ENCODE data around the gene PRMT7. TPM values are rescaled to one million over a fixed set of nuclear protein-coding genes. Genes with fewer than 3 reads are reported as not detected.

The PRMT7 gene
- total RNA-seq, 1 donor from 2014 or later, result 30.0 TPM

GRCh38 chr16:68350813-68351350 is 40.1 kb downstream of the PRMT7 start:
- intact Hi-C loops (cut with DNase I), result no loop called here
- Histone ChIP-seq H3K27me3 (no peaks in the 10 kb centered on the region), H3K36me3 (peaks cover 84% of the 10 kb centered on the region), H3K4me3 (no peak overlapping the region), H3K4me1 (peaks cover 8% of the 10 kb centered on the region), H3K27ac (no peak overlapping the region), H3K9me3 (no peaks in the 10 kb centered on the region)
- ATAC-seq (no peak), DNase-seq (no peak)
- TF ChIP-seq CTCF (IDR thresholded peaks at IDR 0.05), result no peak

DNA sequence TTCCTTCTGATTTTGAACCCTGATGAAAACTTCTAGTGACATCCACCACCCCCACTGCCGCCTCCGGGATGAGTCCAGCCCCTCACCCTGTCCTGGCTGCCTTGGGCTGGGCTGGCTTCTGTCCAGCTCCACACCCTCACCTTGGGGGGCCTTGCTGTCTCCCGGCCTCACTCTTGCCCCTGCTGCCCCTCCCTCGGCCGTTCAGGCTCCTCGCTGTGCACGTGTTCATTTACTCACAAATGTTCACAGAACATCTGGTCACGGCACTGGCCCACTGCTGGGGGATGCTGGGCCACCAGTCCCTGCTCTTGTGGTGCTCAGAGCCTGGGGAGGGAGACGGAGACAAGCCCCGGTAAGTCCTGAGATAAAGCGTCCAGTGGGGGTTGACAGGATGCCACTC is 40.6 kb downstream of the PRMT7 start:
- H3K4me3 ChIP-seq, result no peak overlapping the region
- TF ChIP-seq CTCF (IDR thresholded peaks at IDR 0.05), result no peak
- ATAC-seq (no peak), DNase-seq (no peak)
- peaks cover 11% of the 10 kb centered on the region for H3K4me1 ChIP-seq
- H3K9me3 ChIP-seq, result no peaks in the 10 kb centered on the region
- H3K36me3 ChIP-seq, result peaks cover 84% of the 10 kb centered on the region
- H3K27ac ChIP-seq, result no peak overlapping the region
- intact Hi-C loops (cut with DNase I), result no loop called here
- H3K27me3 ChIP-seq, result no peaks in the 10 kb centered on the region

- H3K4me3 ChIP-seq, result no peak overlapping the region
- no peak for TF ChIP-seq CTCF (IDR thresholded peaks at IDR 0.05)
- ATAC-seq, result peak; percentile 88
- no peaks in the 10 kb centered on the region for H3K27me3 ChIP-seq
- intact Hi-C loops (cut with DNase I), result no loop called here
- no peak for DNase-seq
- H3K9me3 ChIP-seq, result no peaks in the 10 kb centered on the region
- H3K27ac ChIP-seq, result no peak overlapping the region
- H3K36me3 ChIP-seq, result peaks cover 87% of the 10 kb centered on the region
- H3K4me1 ChIP-seq, result peaks cover 11% of the 10 kb centered on the region
Measured at GRCh38 chr16:68351991-68352431, 41.2 kb downstream of the PRMT7 start.

DNA sequence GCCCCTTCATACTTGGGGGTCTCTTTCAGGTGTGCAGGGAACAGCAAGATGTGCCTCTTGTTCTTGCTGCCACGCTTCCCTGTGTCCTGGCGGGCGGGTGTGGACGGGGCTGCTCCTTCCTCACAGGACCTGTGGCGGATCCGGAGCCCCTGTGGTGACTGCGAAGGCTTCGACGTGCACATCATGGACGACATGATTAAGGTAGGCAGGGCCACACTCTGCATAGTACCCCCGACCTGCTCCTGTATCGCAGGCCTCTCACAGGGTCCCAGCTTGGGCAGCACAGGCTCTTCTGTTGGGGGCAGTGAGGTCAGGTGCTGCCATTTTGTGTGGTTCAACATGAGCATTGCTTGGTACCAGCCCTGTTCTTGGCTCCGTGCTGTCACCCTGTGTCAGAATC is 42.5 kb downstream of the PRMT7 start:
- Histone ChIP-seq H3K27ac (no peak overlapping the region), H3K4me3 (no peak overlapping the region), H3K4me1 (peaks cover 11% of the 10 kb centered on the region), H3K27me3 (no peaks in the 10 kb centered on the region), H3K36me3 (peaks cover 86% of the 10 kb centered on the region), H3K9me3 (no peaks in the 10 kb centered on the region)
- intact Hi-C loops (cut with DNase I), result no loop called here
- no peak for DNase-seq
- no peak for ATAC-seq
- no peak for TF ChIP-seq CTCF (IDR thresholded peaks at IDR 0.05)

DNA sequence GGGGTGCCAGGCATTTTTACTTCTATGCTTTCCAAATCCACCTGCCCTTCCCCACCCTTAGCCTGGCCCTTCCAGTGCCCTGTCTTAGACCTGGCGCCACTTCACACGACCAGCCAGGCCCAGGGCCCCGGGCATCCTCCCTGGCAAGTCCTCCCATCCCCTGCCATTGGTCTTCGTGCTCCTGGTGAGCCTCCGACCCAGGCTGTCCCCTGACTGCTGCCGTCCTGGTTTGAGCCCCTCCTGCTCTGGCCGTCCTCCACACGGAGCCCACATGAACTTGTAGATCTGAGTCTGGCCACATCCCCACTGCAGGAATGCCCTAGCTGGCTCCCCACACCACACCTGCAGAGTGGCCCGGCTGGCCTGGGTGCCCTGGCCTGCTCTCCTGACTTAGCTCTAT is 44.0 kb downstream of the PRMT7 start:
- Histone ChIP-seq H3K4me1 (peaks cover 11% of the 10 kb centered on the region), H3K27ac (no peak overlapping the region), H3K4me3 (no peak overlapping the region), H3K9me3 (no peaks in the 10 kb centered on the region), H3K27me3 (no peaks in the 10 kb centered on the region), H3K36me3 (peaks cover 71% of the 10 kb centered on the region)
- ATAC-seq, result no peak
- DNase-seq, result no peak
- no peak for TF ChIP-seq CTCF (IDR thresholded peaks at IDR 0.05)
- intact Hi-C loops (cut with DNase I), result no loop called here

Measured in upper lobe of right lung (tissue), 1 donor.